ENCODE measurements around the gene TCF25.
"Not testable (repeated sequence)": the region's sequence is repeated elsewhere in the genome, so short reads cannot be mapped to it uniquely, and the experiment has no call there.

TCF25 gene

DNA sequence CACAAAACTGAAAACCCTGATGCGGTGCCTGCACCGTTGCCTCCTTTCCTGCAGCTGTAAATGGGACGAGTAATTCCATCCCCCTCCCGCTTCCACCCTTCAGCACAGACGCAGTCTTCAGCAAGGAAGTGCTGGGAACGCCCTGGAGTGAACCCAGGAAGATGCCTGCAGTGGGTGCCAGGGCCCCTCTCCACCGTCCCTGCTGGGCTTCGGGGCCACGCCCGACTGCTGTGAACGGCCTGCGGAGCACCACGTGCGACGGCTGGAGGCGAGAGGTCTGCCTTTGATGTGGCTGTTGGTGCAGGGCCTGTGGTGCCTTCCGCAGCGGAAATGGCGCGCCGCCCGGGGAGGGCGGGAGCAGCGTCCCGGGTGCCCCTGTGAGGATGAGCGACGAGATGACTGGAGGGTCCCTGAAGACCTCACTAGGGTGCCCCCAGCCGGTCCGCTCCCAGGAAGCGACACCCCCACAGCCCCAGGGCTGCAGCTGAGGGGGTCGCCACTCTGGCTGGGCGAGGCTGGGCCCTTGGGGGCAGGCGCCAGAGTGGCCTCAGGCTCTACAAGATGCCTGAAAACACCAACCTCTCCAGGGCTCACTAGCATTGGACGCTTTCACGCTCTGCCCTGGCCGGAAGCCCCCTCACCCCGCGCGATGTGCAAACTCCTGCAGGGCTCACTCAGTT lies 44.5 kb downstream of the TCF25 start:
- DNase-seq (ENCODE audit: insufficient read length, low spot score) (peak; percentile 92), FAIRE-seq (peak; percentile 91)

DNA sequence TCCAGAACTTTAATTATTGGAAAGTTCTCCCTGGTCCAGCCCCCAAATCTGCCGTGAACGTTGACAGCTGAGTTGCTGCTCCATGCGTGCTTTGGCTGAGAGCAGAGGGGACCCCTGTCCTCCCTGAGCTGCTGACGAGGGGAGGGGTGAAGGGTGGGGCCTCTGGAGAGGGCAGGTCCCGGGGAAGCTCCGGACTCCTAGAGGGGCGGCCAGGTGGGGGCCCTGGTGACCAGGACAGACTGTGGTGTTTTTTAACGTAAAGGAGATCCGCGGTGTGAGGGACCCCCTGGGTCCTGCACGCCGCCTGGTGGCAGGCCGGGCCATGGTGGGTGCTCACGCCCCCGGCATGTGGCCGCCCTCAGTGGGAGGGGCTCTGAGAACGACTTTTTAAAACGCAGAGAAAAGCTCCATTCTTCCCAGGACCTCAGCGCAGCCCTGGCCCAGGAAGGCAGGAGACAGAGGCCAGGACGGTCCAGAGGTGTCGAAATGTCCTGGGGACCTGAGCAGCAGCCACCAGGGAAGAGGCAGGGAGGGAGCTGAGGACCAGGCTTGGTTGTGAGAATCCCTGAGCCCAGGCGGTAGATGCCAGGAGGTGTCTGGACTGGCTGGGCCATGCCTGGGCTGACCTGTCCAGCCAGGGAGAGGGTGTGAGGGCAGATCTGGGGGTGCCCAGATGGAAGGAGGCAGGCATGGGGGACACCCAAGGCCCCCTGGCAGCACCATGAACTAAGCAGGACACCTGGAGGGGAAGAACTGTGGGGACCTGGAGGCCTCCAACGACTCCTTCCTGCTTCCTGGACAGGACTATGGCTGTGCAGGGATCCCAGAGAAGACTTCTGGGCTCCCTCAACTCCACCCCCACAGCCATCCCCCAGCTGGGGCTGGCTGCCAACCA lies 45.3 kb downstream of the TCF25 start, which contains the start of gene MC1R:
TSS of gene MC1R (plus strand) at position 410 of the 895 bp plus-strand sequence. CDS start at position 807, 397 bp downstream.
- FAIRE-seq = peak; percentile 72
- peak; percentile 59 for DNase-seq (ENCODE audit: insufficient read length, low spot score)

DNA sequence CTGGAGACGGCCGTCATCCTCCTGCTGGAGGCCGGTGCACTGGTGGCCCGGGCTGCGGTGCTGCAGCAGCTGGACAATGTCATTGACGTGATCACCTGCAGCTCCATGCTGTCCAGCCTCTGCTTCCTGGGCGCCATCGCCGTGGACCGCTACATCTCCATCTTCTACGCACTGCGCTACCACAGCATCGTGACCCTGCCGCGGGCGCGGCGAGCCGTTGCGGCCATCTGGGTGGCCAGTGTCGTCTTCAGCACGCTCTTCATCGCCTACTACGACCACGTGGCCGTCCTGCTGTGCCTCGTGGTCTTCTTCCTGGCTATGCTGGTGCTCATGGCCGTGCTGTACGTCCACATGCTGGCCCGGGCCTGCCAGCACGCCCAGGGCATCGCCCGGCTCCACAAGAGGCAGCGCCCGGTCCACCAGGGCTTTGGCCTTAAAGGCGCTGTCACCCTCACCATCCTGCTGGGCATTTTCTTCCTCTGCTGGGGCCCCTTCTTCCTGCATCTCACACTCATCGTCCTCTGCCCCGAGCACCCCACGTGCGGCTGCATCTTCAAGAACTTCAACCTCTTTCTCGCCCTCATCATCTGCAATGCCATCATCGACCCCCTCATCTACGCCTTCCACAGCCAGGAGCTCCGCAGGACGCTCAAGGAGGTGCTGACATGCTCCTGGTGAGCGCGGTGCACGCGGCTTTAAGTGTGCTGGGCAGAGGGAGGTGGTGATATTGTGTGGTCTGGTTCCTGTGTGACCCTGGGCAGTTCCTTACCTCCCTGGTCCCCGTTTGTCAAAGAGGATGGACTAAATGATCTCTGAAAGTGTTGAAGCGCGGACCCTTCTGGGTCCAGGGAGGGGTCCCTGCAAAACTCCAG lies 46.4 kb downstream of the TCF25 start:
- FAIRE-seq (no peak), DNase-seq (ENCODE audit: insufficient read length, low spot score) (no peak)

DNA sequence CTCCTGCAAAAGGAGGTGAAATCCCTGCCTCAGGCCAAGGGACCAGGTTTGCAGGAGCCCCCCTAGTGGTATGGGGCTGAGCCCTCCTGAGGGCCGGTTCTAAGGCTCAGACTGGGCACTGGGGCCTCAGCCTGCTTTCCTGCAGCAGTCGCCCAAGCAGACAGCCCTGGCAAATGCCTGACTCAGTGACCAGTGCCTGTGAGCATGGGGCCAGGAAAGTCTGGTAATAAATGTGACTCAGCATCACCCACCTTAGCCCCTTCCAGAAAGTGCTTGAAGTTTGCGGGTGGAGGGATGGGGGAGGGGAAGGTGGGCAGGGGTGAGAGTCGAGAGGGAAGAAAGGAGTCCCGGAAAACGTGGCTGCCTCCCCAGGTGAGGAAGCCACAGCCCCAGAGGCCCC lies 47.3 kb downstream of the TCF25 start:
- FAIRE-seq = no peak
- DNase-seq (ENCODE audit: insufficient read length, low spot score) = no peak

DNA sequence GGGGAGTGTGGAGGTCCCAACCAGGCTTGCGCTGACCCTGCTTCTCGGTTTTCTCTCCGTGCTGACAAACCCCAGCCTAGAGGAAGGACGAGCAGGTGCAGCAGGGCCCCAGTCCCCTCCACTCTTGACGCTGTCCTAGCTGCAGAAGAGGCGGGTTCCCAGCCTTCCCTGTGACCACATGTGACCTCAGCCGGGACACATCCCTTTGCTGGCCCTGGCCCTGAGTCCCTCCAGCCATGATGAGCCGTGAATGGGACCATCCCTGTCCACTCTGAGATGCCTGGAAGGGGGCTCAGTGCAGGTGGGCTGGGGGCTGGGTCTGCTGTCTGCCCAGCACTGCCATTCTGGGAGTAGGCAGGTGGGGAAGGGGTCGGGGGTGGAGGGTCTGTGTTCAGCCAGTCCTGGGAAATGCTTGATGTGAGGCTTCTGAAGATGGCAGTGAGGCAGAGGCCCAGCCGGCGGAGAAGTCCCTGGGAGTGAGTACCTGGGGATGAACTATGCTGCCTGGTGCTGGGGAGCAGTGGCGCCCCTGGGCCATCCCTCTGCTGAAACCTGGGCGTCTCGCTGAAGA lies 47.8 kb downstream of the TCF25 start:
- DNase-seq (ENCODE audit: insufficient read length, low spot score) (no peak), FAIRE-seq (no peak)

DNA sequence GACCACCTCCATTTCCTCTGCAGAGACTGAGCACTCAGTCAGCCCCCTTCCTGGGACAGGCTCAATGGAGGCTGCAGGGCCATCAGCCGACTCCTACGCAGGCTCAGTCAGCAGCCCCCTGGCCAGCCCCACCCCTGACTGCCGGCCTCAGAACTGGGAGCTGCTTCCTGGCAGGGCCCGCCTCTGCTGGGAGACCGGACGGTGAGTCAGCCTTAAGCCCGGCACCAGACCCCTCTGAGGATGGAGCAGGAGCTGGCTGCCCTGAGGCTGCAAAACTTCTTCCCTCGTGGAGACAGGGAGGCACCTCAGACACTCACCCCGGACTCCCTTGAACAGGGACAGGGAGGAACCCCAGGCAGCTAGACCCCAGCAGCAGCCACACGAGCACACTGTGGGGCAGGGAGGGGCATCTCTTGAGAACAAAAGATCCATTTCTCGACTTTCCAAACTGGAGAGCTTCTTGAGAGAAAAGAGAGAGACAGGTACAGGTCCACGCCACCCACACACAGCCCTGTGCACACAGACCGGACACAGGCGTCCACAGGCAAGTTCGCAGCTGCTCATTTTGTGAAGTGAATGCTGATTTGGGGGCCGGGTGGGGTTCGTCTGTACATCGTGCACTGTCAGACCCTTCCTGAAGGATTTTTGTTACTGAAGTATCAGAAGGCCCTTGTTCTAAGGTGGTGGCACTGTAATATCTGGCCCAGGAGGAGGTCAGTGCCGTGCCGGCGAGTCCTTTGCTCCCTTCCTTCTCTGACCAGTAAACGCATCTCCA lies 48.5 kb downstream of the TCF25 start:
- FAIRE-seq = no peak

DNA sequence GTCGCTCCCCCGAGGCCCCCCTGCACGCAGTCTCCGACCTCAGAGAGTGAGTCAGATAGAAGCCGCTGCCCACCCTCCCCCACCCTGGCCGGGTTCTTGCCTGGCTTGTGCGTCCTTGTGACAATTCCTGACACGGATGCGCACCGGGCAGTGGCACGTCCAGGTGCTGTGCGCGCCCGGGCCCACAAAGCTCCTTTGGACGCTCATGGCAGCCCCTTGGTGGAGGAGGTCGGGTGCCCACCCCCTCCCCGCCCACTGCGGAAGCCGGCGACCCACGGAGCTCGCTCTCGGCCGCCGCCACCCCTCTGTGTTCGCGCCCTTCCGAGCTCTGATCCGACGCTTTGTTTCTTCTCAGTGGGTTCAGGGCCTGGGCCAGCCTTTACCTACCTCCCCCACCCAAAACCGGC lies 49.1 kb downstream of the TCF25 start:
- no peak for DNase-seq (ENCODE audit: insufficient read length, low spot score)
- no peak for FAIRE-seq

More for the DNA sequence above, 48.5 kb downstream of the TCF25 start:
- no peak for DNase-seq (ENCODE audit: insufficient read length, low spot score)

DNA sequence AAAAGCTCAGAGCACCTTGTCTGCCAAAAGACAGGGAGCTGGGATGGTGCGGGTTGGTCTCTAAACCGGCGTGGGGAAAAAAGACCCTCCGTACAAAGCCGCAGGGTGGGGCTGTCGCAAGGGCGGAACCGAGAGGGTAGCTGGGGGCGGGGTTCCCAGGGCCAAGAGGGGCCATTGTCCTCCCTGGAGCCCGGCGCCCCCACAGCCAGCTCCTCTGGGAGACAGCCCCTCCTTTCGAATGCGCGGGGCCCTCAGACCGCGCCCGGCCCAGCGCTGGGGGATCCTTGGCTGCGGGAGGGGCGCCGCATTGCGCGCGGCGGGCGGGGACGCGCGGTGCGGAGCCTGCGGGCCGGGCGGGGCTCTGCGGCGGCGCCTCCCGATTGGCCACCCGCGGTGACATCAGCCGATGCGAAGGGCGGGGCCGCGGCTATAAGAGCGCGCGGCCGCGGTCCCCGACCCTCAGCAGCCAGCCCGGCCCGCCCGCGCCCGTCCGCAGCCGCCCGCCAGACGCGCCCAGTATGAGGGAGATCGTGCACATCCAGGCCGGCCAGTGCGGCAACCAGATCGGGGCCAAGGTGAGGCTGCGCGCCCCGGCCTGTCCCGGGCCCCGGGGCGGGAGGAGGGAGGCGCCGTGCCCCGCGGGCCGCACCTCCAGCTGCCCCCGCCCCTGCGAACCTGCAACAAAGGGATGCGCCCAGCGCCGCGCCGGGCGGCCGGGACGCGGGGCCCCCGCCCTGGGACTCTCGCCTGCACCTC lies 49.7 kb downstream of the TCF25 start, which contains the start of gene TUBB3:
TSS of gene TUBB3 (plus strand) at position 459 of the 756 bp plus-strand sequence. CDS start at position 519, 60 bp downstream.
- FAIRE-seq (no peak), DNase-seq (ENCODE audit: insufficient read length, low spot score) (peak; percentile 70)

DNA sequence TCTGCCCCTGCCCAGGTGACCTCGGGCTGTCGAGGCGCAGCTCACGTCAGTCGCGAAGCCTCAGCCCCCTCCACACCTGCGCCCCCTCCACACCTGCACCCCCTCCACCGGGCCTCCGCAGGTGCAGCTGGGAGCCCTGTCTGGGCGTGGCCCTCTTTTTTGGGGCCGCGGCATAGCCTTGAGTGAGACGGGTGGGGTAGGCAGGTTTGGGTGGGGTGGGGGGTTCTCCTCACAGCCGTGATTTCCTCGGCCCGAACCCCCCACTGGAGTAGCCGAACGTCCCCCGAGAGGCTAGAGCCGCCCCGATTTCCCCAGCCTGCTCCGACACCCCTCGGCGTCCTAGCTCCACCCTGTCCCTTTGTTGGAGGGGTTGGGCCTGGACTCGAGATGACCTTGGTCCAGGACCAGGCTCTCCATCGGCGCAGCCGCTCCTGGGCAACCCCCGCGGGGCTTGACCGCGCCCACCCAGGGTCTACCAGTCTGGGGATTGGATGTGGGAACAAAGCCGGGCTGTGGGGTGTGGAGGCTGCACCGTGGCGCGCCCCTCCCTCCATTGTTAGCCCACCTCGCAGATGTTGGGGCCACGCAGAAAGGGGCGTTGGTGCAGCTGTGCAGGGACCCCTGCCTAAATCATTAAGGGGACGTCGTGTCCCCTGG lies 50.4 kb downstream of the TCF25 start:
- DNase-seq (ENCODE audit: insufficient read length, low spot score) = no peak

DNA sequence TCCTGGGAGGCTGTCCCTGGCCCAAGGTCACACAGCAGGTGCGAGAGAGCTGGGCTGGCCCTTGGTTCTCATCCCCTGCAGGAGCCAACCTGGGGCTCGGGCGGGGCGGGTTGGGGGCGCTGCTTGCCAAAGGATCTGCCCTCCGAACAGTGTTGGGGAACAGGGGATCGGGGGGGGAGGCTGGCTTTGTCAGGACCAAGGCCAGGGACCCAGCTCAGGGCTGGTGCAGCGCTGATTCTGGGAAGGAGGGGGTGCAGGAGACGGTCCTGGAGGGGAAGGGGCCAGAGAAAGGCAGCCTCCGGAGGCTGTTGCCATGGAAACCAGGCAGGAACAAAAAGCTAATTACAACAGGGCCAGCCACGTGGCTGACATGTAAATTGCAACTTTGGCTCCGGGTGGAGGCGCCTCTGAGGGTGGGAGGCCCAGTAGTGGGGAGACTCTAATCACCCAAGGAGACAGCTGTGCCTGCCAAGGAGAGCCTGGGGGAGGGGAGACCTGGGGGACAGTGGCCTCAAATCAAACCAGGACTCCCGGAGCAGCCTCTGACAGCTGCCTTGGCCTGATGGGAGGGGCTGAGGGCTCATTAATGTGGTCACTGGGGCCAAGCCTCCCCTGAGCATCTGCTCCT lies 51.0 kb downstream of the TCF25 start:
- FAIRE-seq = no peak
- DNase-seq (ENCODE audit: insufficient read length, low spot score) = no peak

More for the DNA sequence above, 50.4 kb downstream of the TCF25 start:
- FAIRE-seq = no peak

DNA sequence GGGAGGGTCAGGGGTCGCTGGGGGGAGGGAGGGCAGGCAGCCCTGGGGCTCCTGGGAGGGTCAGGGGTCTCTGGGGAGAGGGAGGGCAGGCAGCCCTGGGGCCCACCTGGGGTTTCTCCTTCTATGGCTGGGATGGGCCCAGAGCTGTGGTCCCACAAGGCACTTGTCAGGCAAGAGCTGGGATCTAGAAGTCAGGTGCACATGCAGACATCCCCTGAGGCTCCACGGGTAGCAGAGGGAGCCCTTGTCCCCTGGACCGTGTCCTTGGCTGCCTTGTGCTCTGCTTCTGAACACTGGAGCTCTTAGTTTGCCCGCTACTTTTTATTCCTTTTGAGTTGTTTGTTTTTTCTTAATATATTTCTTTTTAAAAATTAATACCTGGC lies 51.5 kb downstream of the TCF25 start:
- DNase-seq (ENCODE audit: insufficient read length, low spot score) = no peak
- FAIRE-seq = no peak

DNA sequence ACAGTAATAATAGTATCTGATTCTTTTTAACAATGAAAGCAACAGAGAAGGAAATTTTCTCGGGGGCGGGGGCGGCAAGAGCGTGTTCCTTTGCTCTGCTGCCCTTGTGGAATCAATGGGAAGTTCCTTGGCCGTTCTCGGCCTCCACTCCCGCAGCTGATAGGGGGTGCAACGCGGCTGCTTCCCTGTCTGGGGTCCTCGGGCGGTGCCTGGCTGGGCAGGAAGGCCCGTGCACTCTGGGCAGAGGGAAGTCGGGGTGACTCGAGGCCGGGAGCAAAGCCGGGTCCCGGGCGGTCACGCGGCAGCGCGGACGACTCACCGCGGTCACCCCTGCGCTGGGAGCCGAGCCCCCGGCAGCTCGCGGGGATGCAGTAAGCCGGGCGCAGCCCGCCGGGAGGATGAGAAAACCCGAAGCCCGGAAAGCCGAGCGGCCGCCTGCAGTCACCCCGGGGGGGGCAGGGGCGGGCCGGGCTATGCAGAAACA lies 52.2 kb downstream of the TCF25 start:
- FAIRE-seq = no peak
- DNase-seq (ENCODE audit: insufficient read length, low spot score) = no peak

DNA sequence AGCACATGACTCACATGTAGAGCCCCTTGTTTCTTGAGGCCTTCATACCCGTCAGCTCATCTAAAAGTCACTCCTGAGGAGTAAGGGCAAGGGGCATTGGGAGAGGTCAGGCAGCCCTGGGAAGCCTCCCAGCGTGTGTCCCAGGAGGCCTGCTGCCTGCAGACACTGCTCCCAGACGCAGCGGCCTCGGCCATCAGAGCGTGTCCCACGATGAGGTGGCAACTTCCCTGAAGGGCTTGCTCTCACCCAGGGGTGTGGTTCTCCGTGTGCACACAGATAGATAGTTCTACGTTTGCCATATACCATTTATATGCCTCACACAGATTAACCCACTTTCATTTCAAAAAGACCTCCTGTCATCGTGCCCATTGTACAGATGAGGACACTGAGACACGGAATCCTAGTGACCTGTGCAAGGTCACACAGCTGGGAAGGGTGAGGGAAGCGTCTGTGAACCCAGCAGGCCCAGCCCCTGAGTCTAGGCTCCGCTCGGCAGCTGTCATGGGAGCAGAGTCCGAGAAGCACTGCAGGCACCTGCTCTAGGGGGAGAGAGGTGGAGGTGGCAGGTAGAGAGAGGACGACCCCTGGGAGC lies 58.0 kb downstream of the TCF25 start:
- FAIRE-seq (no peak), DNase-seq (ENCODE audit: insufficient read length, low spot score) (no peak)

DNA sequence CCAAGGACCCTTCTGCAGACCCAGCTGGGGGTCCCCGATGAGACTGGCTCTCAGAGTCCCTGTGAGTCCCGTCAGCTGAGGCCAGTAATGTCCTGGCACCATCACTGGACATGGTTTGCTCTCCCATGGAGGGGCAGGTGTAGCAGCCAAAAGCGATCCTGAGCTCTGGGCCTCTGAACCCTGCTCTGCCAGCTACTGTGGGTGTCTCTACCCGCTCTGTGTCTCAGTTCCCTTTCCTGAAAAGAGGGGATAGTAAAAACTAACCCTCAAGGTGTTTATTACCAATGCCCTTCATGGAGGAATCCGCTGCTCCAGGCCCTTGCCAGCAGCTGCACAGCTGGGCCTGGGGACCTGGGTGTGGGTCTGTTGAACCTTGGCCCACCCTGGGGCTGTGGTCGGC lies 58.6 kb downstream of the TCF25 start:
- FAIRE-seq (no peak), DNase-seq (ENCODE audit: insufficient read length, low spot score) (no peak)

DNA sequence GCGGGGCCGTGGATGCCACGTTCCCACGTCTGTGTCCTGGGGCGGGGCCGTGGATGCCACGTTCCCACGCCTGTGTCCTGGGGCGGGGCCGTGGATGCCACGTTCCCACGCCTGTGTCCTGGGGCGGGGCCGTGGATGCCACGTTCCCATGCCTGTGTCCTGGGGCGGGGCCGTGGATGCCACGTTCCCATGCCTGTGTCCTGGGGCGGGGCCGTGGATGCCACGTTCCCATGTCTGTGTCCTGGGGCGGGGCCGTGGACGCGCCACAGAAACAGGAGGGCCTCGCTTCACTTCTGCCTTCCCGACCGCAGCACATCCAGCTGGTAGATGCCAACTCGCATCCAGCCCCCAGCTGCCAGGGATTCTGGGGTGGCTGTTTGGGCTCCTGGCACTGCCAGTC lies 60.6 kb downstream of the TCF25 start:
- FAIRE-seq; DNase-seq (ENCODE audit: insufficient read length, low spot score): not testable (repeated sequence)

DNA sequence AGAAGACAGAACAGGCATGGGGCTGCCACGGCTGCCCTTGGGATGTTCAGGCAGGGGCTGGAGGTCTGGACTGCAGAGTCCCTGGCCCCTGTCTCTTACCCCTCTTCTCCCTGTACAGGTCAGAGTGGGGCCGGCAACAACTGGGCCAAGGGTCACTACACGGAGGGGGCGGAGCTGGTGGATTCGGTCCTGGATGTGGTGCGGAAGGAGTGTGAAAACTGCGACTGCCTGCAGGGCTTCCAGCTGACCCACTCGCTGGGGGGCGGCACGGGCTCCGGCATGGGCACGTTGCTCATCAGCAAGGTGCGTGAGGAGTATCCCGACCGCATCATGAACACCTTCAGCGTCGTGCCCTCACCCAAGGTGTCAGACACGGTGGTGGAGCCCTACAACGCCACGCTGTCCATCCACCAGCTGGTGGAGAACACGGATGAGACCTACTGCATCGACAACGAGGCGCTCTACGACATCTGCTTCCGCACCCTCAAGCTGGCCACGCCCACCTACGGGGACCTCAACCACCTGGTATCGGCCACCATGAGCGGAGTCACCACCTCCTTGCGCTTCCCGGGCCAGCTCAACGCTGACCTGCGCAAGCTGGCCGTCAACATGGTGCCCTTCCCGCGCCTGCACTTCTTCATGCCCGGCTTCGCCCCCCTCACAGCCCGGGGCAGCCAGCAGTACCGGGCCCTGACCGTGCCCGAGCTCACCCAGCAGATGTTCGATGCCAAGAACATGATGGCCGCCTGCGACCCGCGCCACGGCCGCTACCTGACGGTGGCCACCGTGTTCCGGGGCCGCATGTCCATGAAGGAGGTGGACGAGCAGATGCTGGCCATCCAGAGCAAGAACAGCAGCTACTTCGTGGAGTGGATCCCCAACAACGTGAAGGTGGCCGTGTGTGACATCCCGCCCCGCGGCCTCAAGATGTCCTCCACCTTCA lies 61.5 kb downstream of the TCF25 start:
- FAIRE-seq (no peak), DNase-seq (ENCODE audit: insufficient read length, low spot score) (no peak)
